GM23248 (cell line): Measurements from ENCODE around the gene RRP8. TPM values are rescaled to one million over a fixed set of nuclear protein-coding genes. Genes with fewer than 3 reads are reported as not detected.

ENCODE experiments used
- DNase-seq: peaks from one replicate; pipeline ENCODE4 v3.0.0-alpha.2; 2015
- H2AFZ ChIP-seq: fragments of 200-600 bp; sonication (generic); 2 replicates; pipeline ENCODE4 v1.6.1; 2016; ENCODE audit warnings: antibody characterized with exemption
- H3F3A ChIP-seq: fragments of 200-600 bp; sonication (generic); 2 replicates; pipeline ENCODE4 v1.6.1; 2016; ENCODE audit warnings: mild to moderate bottlenecking, antibody characterized with exemption, mixed run types; ENCODE audit not compliant: insufficient read depth
- H3K27ac ChIP-seq: fragments of 200-600 bp; sonication (generic); 2 replicates; pipeline ENCODE4 v1.5.1; 2016; ENCODE audit warnings: mild to moderate bottlenecking
- H3K27me3 ChIP-seq: fragments of 200-600 bp; sonication (generic); replicated peaks from 2 replicates; pipeline ENCODE4 v1.6.1; 2016; ENCODE audit warnings: mild to moderate bottlenecking; ENCODE audit not compliant: insufficient read depth
- H3K36me3 ChIP-seq: fragments of 200-600 bp; sonication (generic); 2 replicates; pipeline ENCODE4 v1.6.1; 2016; ENCODE audit warnings: low read depth, mild to moderate bottlenecking
- H3K4me1 ChIP-seq: fragments of 200-600 bp; sonication (generic); 2 replicates; pipeline ENCODE4 v1.6.1; 2016; ENCODE audit warnings: mild to moderate bottlenecking; ENCODE audit not compliant: insufficient read depth
- H3K4me2 ChIP-seq: fragments of 200-600 bp; sonication (generic); one replicate; pipeline ENCODE4 v1.6.1; 2016; ENCODE audit warnings: mild to moderate bottlenecking; ENCODE audit not compliant: unreplicated experiment
- H3K4me3 ChIP-seq: fragments of 200-600 bp; sonication (generic); 2 replicates; pipeline ENCODE4 v1.5.1; 2016; ENCODE audit warnings: mild to moderate bottlenecking
- H3K79me2 ChIP-seq: fragments of 200-600 bp; sonication (generic); 2 replicates; pipeline ENCODE4 v1.6.1; 2016; ENCODE audit warnings: mild to moderate bottlenecking; ENCODE audit not compliant: insufficient read depth
- H3K9ac ChIP-seq: fragments of 200-600 bp; sonication (generic); 2 replicates; pipeline ENCODE4 v1.6.1; 2016; ENCODE audit warnings: mild to moderate bottlenecking
- H3K9me2 ChIP-seq: fragments of 200-600 bp; sonication (generic); 2 replicates; pipeline ENCODE4 v1.6.1; 2016; ENCODE audit warnings: mixed run types, mild to moderate bottlenecking, moderate library complexity; ENCODE audit not compliant: insufficient read depth
- H3K9me3 ChIP-seq: fragments of 200-600 bp; sonication (generic); one replicate; pipeline ENCODE4 v1.6.1; 2017; ENCODE audit warnings: low read depth
- H4K20me1 ChIP-seq: fragments of 200-600 bp; sonication (generic); 2 replicates; pipeline ENCODE4 v1.6.0; 2016; ENCODE audit not compliant: insufficient read depth
- EZH2 ChIP-seq: fragments of 200-600 bp; sonication (generic); IDR thresholded peaks from 2 replicates; pipeline ENCODE4 v1.6.1; 2018; ENCODE audit warnings: antibody characterized with exemption, mild to moderate bottlenecking; ENCODE audit not compliant: insufficient read depth, poor library complexity, severe bottlenecking
- EZH2phosphoT487 ChIP-seq: fragments of 200-600 bp; sonication (generic); IDR thresholded peaks from 2 replicates; pipeline ENCODE4 v1.6.1; 2018; ENCODE audit warnings: antibody characterized with exemption, moderate library complexity, mild to moderate bottlenecking, low read depth; ENCODE audit not compliant: insufficient read depth
- WGBS, 2 experiments: methylation state at CpG; one replicate each; pipeline ENCODE4 v1.1.6; 2015 to 2017; ENCODE audit warnings: low lambda C conversion rate in 2 of 2, low coverage in 1 of 2; ENCODE audit errors: missing lambda C conversion rate in 2 of 2; 5-methylcytosine and 5-hydroxymethylcytosine counted together
- in situ Hi-C: fragments of 300-500 bp; cut with MboI; formaldehyde crosslinking; loops from 2 replicates; pipeline ENCODE4 v1.15.0; 2020
- polyA plus RNA-seq: library from polyadenylated mRNA; unstranded; fragments of >200 nt; fragmentation: Nextera tagmentation; extraction: Ambion mirVana; gene quantifications from 2 replicates; pipeline ENCODE4 v1.2.1, GENCODE V29; 2016
- total RNA-seq: library from RNA; depleted of rRNA; stranded (reverse); fragments of >200 nt; shearing (Covaris generic); gene quantifications from 2 replicates; pipeline ENCODE4 v1.2.3, GENCODE V29; 2014

RRP8 gene
- total and polyA plus RNA-seq, 2 experiments from 2014 or later = 8.5 to 24.4 TPM

DNA sequence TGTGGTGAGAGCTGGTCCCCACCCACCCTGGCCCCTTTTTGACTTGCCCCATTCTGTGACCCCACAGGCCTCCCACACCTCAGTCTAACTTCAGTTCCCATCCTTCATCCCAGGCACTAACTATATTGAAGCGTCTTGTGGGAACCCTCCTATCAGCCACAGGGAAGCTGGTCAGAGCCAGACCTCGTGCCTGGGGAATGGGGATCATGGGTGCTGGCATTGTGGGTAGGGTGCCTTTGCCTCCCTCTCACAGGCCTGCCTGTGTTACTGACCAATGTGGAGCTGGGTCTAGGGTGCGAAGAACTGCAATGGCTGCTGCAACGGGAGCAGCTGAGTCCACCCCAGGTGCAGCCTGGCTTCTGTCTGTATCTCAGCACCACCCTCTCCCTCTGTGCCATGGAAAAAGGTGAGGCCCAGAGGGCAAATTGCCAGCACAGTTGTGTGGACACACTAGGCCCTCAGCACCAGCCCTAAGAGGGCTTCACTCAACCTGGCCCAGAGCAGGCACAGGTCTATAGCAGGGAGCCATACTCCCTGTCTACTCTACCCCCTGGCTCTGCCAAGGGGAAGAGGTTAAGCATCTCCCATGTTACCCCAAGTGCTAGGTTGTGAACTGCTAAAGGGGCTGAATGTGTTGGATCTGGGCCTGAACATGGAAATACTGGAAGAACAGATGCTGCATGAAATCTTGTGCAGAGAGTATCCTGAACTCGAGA lies 37.3 kb downstream of the RRP8 start:
- Histone ChIP-seq H3K4me3 (no peak overlapping the region), H3K36me3 (no peaks in the 10 kb centered on the region), H3K9me2 (no peaks in the 10 kb centered on the region), H3K9me3 (no peaks in the 10 kb centered on the region), H3K79me2 (no peaks in the 10 kb centered on the region), H3K27ac (no peak overlapping the region), H3K4me1 (0 out of 2 replicates have a peak, but pooled peaks cover 6% of the 10 kb centered on the region), H3K27me3 (no peaks in the 10 kb centered on the region), H3K4me2 (no peak overlapping the region), H2AFZ (no peak overlapping the region), H3K9ac (no peak overlapping the region), H3F3A (no peaks in the 10 kb centered on the region), H4K20me1 (no peaks in the 10 kb centered on the region)
- DNase-seq = no peak
- WGBS, 2 experiments = 95 to 98% methylated on average over 5 of the region's 5 CpGs
- TF ChIP-seq EZH2phosphoT487 (no peak), EZH2 (no peak)
- in situ Hi-C loops = no loop called here

DNA sequence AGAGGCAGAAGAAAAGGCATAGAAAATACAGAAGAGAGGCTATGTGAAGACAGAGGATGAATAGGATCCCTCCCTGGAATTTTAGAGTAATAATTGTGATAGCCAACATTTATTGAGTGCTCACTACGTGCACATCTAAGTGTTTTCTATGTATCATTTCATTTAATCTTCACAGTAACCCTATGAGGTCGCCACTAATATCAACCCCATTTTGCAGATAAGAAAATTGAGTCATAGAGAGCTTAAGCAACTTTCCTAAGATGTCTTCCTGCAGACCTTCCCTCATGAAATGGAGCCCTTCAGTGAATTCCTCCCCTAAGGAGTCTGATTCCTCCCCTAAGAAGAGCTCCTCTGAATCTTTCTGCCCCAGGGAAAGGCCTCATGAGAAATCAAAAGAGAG lies 38.1 kb downstream of the RRP8 start:
- no peak for DNase-seq
- Histone ChIP-seq H3K36me3 (no peaks in the 10 kb centered on the region), H3K4me3 (no peak overlapping the region), H3K4me1 (0 out of 2 replicates have a peak, but pooled peaks cover 6% of the 10 kb centered on the region), H2AFZ (no peak overlapping the region), H3K9me2 (no peaks in the 10 kb centered on the region), H3K4me2 (no peak overlapping the region), H3K79me2 (no peaks in the 10 kb centered on the region), H3K27ac (no peak overlapping the region), H4K20me1 (no peaks in the 10 kb centered on the region), H3F3A (no peaks in the 10 kb centered on the region), H3K9ac (no peak overlapping the region), H3K9me3 (no peaks in the 10 kb centered on the region), H3K27me3 (no peaks in the 10 kb centered on the region)
- TF ChIP-seq EZH2 (no peak), EZH2phosphoT487 (no peak)
- in situ Hi-C loops = no loop called here
- 79% methylated on average over 2 of the region's 2 CpGs for WGBS, 2 experiments

DNA sequence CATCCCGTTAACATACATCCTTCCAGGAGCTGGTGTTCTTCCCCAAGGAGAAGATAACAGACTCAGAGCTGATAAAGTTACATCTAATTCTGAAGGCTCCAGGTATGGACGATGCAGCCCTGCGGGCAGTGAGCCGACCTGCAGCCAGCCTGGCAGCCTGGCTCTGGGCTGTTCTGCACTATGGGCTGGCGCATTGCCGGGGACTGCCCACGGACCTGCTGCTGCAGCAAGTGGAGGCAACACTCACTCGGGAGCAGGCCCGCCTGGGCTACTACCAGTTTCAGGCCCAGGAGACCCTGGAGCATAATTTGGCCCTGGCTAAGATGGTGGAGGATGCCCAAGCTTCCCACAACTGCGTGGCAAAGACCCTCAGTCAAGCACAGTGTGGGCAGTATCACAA lies 39.7 kb downstream of the RRP8 start:
- Histone ChIP-seq H3F3A (no peaks in the 10 kb centered on the region), H4K20me1 (no peaks in the 10 kb centered on the region), H3K9me3 (no peaks in the 10 kb centered on the region), H3K79me2 (no peaks in the 10 kb centered on the region), H3K4me3 (no peak overlapping the region), H3K4me1 (0 out of 2 replicates have a peak, but pooled peaks cover 6% of the 10 kb centered on the region), H3K36me3 (no peaks in the 10 kb centered on the region), H3K27me3 (no peaks in the 10 kb centered on the region), H3K9me2 (no peaks in the 10 kb centered on the region), H3K4me2 (no peak overlapping the region), H2AFZ (no peak overlapping the region), H3K9ac (no peak overlapping the region), H3K27ac (no peak overlapping the region)
- WGBS, 2 experiments = 72 to 74% methylated on average over 9 to 10 of the region's 10 CpGs
- TF ChIP-seq EZH2phosphoT487 = no peak
- TF ChIP-seq EZH2 = no peak
- DNase-seq = no peak
- in situ Hi-C loops = no loop called here

DNA sequence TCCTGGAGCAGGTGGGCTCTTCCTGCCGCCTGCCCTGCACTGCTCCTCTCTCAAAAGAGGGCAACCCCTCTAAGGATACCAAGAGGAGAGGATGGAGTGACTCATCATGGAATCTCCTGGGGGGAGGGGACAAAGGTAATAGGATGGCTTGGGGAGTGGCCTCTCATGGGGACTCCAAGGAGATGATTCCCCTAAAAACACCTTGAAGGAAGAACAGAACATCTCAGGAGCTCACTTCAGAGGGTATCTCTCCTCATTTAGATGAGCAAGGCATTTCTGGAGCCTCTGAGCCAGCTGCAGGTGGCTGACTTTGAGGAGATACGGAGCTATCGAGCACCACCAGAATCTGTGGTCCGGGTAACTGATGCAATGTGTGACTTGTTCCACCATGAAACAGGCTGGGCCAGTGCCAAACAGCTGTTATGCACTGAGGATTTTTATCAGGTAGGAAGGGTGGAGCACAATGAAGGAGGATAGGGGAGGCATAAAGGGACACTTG lies 40.2 kb downstream of the RRP8 start:
- DNase-seq = no peak
- 98 to 99% methylated on average over 4 of the region's 4 CpGs for WGBS, 2 experiments
- TF ChIP-seq EZH2phosphoT487 = no peak
- TF ChIP-seq EZH2 = no peak
- Histone ChIP-seq H3K4me3 (no peak overlapping the region), H3K9me3 (no peaks in the 10 kb centered on the region), H4K20me1 (no peaks in the 10 kb centered on the region), H3K79me2 (no peaks in the 10 kb centered on the region), H3K9me2 (no peaks in the 10 kb centered on the region), H3K27me3 (no peaks in the 10 kb centered on the region), H3K27ac (no peak overlapping the region), H3K4me2 (no peak overlapping the region), H3F3A (no peaks in the 10 kb centered on the region), H3K36me3 (no peaks in the 10 kb centered on the region), H2AFZ (no peak overlapping the region), H3K4me1 (0 out of 2 replicates have a peak, but pooled peaks cover under 1% of the 10 kb centered on the region), H3K9ac (no peak overlapping the region)
- in situ Hi-C loops = no loop called here
